ENCODE results near the gene RIMS1.

The RIMS1 gene

GRCh38 chr6:72262254-72262653 lies 375.9 kb downstream of the RIMS1 start:
- POLR2A ChIA-PET, result no interaction called here
- no peak for DNase-seq (ENCODE audit: extremely low spot score)
- TF ChIP-seq CTCF (IDR thresholded peaks at IDR 0.05; ENCODE audit: control extremely low read depth, extremely low read depth, low read depth, missing control alignments), result no peak
- CTCF ChIA-PET, result interaction anchor here (0.9 to 1.2 kb wide), 2 partner anchors 11 to 16 kb away, joined by 3 read pairs; no protein-coding TSS in a partner anchor

GRCh38 chr6:72267470-72267869 lies 381.1 kb downstream of the RIMS1 start:
- ChIA-PET POLR2A (no interaction called here), CTCF (no interaction called here)
- DNase-seq (ENCODE audit: extremely low spot score), result no peak
- no peak for TF ChIP-seq CTCF (IDR thresholded peaks at IDR 0.05; ENCODE audit: control extremely low read depth, extremely low read depth, low read depth, missing control alignments)

GRCh38 chr6:72271531-72271930 lies 385.2 kb downstream of the RIMS1 start:
- TF ChIP-seq CTCF (IDR thresholded peaks at IDR 0.05; ENCODE audit: control extremely low read depth, extremely low read depth, low read depth, missing control alignments), result no peak
- no peak for DNase-seq (ENCODE audit: extremely low spot score)
- ChIA-PET CTCF (no interaction called here), POLR2A (no interaction called here)

- TF ChIP-seq CTCF (IDR thresholded peaks at IDR 0.05; ENCODE audit: control extremely low read depth, extremely low read depth, low read depth, missing control alignments), result no peak
- CTCF ChIA-PET, result interaction anchor here (1.2 to 1.3 kb wide), 2 partner anchors 10 to 13 kb away, joined by 3 read pairs; no protein-coding TSS in a partner anchor
- POLR2A ChIA-PET, result no interaction called here
- no peak for DNase-seq (ENCODE audit: extremely low spot score)
Measured at GRCh38 chr6:72272958-72273357, 386.6 kb downstream of the RIMS1 start.

GRCh38 chr6:72275888-72276287 lies 389.5 kb downstream of the RIMS1 start:
- POLR2A ChIA-PET, result no interaction called here
- CTCF ChIA-PET, result no interaction called here
- no peak for TF ChIP-seq CTCF (IDR thresholded peaks at IDR 0.05; ENCODE audit: control extremely low read depth, extremely low read depth, low read depth, missing control alignments)
- DNase-seq (ENCODE audit: extremely low spot score), result no peak

GRCh38 chr6:72282201-72282600 lies 395.9 kb downstream of the RIMS1 start:
- POLR2A ChIA-PET, result no interaction called here
- CTCF ChIA-PET, result interaction anchor here (1.2 kb wide), 1 partner anchor 37 kb away, joined by 3 read pairs; no protein-coding TSS in a partner anchor
- TF ChIP-seq CTCF (IDR thresholded peaks at IDR 0.05; ENCODE audit: control extremely low read depth, extremely low read depth, low read depth, missing control alignments), result no peak
- no peak for DNase-seq (ENCODE audit: extremely low spot score)

- no peak for TF ChIP-seq CTCF (IDR thresholded peaks at IDR 0.05; ENCODE audit: control extremely low read depth, extremely low read depth, low read depth, missing control alignments)
- POLR2A ChIA-PET, result no interaction called here
- DNase-seq (ENCODE audit: extremely low spot score), result no peak
- CTCF ChIA-PET, result no interaction called here
Measured at GRCh38 chr6:72283571-72283970, 397.2 kb downstream of the RIMS1 start.

Data from GM10248 (cell line).